Measurements from ENCODE around the gene ARID3C.

- TF ChIP-seq ZBTB7A (tag by site-specific recombination; IDR thresholded peaks at IDR 0.05; ENCODE audit: low read depth) (no peak), ZNF335 (tag by site-specific recombination; conservative IDR thresholded peaks at IDR 0.05) (no peak), ZNF221 (tag by site-specific recombination; IDR thresholded peaks at IDR 0.05; ENCODE audit: borderline replicate concordance) (no peak), ZNF792 (tag by site-specific recombination; IDR thresholded peaks at IDR 0.05) (no peak), ZNF292 (tag by site-specific recombination; IDR thresholded peaks at IDR 0.05; ENCODE audit: borderline replicate concordance, low read depth) (no peak), ZNF274 (IDR thresholded peaks at IDR 0.05; ENCODE audit: low read length) (no peak), ZNF274 (tag by site-specific recombination; IDR thresholded peaks at IDR 0.05; ENCODE audit: borderline replicate concordance) (no peak), ZNF521 (tag by site-specific recombination; IDR thresholded peaks at IDR 0.05) (no peak), ZNF776 (tag by site-specific recombination; IDR thresholded peaks at IDR 0.05; ENCODE audit: borderline replicate concordance) (no peak), ZNF10 (tag by site-specific recombination; IDR thresholded peaks at IDR 0.05) (no peak), ZFP41 (tag by site-specific recombination; IDR thresholded peaks at IDR 0.05; ENCODE audit: borderline replicate concordance) (no peak)
- TF ChIP-seq, protein P1, sequence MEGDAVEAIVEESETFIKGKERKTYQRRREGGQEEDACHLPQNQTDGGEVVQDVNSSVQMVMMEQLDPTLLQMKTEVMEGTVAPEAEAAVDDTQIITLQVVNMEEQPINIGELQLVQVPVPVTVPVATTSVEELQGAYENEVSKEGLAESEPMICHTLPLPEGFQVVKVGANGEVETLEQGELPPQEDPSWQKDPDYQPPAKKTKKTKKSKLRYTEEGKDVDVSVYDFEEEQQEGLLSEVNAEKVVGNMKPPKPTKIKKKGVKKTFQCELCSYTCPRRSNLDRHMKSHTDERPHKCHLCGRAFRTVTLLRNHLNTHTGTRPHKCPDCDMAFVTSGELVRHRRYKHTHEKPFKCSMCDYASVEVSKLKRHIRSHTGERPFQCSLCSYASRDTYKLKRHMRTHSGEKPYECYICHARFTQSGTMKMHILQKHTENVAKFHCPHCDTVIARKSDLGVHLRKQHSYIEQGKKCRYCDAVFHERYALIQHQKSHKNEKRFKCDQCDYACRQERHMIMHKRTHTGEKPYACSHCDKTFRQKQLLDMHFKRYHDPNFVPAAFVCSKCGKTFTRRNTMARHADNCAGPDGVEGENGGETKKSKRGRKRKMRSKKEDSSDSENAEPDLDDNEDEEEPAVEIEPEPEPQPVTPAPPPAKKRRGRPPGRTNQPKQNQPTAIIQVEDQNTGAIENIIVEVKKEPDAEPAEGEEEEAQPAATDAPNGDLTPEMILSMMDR (tag by site-specific recombination; IDR thresholded peaks at IDR 0.05), result no peak
- TF ChIP-seq, protein P2, sequence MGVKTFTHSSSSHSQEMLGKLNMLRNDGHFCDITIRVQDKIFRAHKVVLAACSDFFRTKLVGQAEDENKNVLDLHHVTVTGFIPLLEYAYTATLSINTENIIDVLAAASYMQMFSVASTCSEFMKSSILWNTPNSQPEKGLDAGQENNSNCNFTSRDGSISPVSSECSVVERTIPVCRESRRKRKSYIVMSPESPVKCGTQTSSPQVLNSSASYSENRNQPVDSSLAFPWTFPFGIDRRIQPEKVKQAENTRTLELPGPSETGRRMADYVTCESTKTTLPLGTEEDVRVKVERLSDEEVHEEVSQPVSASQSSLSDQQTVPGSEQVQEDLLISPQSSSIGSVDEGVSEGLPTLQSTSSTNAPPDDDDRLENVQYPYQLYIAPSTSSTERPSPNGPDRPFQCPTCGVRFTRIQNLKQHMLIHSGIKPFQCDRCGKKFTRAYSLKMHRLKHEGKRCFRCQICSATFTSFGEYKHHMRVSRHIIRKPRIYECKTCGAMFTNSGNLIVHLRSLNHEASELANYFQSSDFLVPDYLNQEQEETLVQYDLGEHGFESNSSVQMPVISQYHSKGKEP (tag by site-specific recombination; IDR thresholded peaks at IDR 0.05), result no peak
- TF ChIP-seq, protein P3, sequence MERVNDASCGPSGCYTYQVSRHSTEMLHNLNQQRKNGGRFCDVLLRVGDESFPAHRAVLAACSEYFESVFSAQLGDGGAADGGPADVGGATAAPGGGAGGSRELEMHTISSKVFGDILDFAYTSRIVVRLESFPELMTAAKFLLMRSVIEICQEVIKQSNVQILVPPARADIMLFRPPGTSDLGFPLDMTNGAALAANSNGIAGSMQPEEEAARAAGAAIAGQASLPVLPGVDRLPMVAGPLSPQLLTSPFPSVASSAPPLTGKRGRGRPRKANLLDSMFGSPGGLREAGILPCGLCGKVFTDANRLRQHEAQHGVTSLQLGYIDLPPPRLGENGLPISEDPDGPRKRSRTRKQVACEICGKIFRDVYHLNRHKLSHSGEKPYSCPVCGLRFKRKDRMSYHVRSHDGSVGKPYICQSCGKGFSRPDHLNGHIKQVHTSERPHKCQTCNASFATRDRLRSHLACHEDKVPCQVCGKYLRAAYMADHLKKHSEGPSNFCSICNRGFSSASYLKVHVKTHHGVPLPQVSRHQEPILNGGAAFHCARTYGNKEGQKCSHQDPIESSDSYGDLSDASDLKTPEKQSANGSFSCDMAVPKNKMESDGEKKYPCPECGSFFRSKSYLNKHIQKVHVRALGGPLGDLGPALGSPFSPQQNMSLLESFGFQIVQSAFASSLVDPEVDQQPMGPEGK (tag by site-specific recombination; IDR thresholded peaks at IDR 0.05), result no peak
- TF ChIP-seq, protein P4, sequence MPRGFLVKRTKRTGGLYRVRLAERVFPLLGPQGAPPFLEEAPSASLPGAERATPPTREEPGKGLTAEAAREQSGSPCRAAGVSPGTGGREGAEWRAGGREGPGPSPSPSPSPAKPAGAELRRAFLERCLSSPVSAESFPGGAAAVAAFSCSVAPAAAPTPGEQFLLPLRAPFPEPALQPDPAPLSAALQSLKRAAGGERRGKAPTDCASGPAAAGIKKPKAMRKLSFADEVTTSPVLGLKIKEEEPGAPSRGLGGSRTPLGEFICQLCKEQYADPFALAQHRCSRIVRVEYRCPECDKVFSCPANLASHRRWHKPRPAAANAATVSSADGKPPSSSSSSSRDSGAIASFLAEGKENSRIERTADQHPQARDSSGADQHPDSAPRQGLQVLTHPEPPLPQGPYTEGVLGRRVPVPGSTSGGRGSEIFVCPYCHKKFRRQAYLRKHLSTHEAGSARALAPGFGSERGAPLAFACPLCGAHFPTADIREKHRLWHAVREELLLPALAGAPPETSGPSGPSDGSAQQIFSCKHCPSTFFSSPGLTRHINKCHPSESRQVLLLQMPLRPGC (tag by site-specific recombination; IDR thresholded peaks at IDR 0.05), result no peak
Observed at GRCh38 chr9:34628656-34629490, at the start of gene ARID3C.
